HG03060 (cell line): ENCODE measurements around the gene MED12L.

Source experiments
- ATAC-seq: cut with Tn5 transposase; IDR thresholded peaks from one replicate; pipeline ENCODE4 v1.9.1; 2021; ENCODE audit warnings: low read depth, moderate number of reproducible peaks; ENCODE audit not compliant: unreplicated experiment

The MED12L gene

DNA sequence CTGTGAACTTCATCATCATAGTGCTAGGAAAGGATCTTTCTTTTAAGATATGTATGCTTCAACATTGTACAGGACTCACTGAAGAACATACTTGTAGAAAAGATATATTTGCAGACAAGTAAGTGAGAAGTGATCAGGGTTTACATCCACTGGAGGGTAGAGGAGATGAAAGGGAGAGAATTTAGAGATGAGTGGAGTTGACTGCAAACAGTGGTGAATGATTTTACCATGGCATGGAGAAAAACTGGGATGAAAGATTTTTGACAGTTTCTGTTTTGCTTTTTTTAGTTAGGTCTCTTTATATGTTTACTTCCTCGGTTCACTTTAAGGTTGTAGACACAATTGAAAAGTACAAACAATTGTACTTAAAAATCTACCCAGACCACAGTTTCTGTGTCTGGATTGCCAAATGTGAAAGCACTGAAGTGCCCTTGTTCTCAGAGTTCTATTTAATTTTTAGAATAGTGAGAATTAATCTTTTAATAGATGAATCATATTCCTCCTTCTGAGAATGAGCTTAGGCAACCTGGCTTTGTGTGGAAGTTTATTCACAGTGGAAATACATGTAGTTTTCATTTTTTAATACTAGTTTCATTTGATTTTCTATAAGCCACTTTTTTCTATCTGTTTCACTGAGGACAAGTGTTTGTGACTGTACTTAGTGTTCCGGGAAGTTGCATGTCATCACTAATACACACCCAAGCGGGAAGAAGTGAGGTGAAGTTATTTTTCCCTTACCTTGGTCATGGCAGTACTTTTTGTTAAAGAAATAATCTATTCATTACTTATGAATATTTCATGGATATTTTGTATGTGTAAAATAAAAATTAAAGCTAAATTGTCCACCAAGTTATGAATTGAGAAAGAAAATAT is 119.3 kb downstream of the MED12L start:
- no peak for ATAC-seq

DNA sequence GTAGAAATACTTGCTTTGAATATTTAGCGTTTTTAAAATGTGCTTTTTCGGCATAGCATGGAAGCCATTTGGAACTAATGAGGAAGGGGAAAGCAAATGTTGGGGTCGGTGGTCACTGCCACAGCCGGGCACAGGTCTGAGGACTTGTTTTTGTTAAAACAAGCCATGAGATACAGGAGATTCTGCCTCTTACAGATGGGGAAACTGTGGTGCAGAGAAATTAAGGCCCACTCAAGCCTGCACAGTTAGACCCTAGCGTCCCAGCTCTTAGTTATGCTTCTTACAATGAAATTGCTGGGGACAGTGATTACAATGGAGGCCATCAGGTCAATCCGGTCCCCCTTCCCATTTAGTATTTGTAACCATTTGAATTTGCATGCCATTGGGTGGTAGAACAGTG is 120.0 kb downstream of the MED12L start:
- no peak for ATAC-seq

DNA sequence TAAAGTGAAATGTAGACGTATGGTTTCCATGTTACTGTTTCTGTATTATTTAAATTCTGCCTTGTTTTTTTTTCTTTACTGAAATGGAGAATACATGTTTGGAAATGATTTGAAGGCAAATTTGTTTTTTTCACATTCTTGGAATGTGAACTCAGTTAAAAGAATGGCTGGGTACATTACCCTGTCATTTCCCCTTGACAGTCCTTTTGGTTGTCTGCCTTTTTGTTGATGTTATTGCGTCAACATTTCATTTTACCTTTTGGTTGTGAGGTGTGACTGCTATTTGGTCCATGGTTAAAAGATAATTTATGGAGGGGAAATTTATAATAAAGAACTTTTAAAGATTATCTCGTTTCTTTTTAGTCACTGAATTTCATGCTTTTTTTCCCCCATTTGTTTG is 120.7 kb downstream of the MED12L start:
- ATAC-seq, result no peak

DNA sequence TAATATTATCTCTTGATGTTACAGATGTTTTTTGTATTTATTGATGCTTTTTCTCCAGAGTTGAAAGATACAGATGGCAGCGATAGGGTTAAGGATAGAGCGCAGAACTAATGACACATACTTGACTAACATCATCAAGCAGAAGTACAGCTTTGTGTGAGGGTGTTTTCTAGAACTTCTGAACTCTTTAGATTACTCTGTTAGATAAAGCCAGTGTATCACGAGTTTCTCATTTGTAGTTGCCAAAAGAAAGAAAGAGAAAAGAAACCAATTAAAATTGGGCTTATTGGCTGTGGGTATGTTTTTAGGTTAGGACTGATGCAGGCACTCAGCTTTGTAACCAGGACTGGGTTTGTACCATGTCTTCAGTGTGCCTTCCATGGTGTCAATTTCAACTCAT is 124.2 kb downstream of the MED12L start:
- no peak for ATAC-seq

DNA sequence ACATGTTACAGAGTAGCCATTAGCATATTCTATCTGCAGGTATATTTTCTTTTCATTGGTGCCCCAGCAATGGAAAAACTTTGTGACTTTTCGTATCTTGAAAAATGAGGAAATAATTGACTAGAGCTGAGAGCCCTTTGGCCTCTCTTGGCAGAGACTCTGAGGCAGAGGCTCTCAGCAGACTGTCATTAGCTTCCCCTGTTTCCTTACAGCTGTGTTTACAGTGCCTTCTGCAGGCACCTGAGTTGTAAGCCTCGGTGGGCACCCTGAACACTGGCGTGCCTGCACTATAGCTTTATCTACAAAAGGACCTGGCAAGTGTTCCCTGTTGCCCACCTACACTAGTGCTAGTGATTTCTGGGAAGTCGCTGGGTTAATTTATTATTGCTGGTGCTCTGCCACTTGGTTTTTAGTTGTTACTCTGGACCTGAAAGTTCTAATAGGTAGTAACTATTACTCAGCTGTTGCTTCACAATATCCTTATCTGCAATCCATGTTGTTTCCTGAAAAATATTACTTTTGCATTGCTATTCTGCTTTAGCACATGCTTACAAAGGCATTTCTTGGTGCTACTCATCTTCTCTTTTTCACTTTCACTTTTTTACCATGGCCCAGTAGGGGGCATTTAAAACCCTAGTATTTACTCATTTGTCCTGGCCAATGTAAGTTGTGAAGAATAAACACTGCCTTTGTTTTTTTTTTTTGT is 125.4 kb downstream of the MED12L start:
- peak; percentile 43 for ATAC-seq

GRCh38 chr3:151213151-151213550 is 127.7 kb downstream of the MED12L start:
- ATAC-seq, result no peak

DNA sequence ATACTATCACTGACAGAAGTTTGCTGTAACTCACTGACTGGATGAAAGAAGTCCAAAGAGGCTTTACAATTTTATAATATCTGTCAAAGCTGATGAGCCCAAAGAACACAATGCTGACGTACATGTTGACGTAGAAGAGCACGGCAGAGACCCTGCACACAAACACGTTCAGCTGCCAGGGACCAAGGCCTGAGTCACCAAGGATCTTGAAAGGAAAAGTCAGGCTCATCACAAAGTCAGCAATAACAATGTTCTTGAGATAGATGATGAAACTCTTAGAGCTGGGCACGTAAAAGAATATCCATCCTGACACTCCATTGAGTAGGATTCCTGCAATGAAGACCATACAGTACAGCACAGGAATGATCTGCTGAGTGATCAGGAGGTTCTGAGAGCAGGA is 128.4 kb downstream of the MED12L start:
- no peak for ATAC-seq

GRCh38 chr3:151214459-151214858 is 129.0 kb downstream of the MED12L start:
- no peak for ATAC-seq

GRCh38 chr3:151216641-151217607 is 131.5 kb downstream of the MED12L start:
- no peak for ATAC-seq

GRCh38 chr3:151218136-151218535 is 132.7 kb downstream of the MED12L start:
- no peak for ATAC-seq

DNA sequence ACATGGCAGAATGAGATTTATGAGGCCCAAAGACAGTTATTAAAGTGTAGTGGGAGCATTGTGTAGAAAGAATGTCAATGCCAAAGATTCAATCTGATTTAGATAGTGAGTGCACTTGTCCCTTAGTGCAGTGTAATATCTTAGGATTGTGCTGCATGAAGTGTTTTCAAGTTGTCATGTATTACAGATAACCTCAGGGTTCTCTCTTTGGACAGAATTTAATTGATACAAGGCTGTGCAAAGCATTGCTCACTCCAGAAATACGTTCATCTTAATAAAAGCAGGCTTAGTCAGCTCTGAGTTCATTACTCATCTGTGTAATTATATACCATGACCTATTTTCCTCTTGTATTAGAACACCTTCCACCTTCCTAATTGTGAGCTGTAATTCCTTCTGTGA is 133.6 kb downstream of the MED12L start:
- no peak for ATAC-seq

GRCh38 chr3:151224268-151224866 is 138.9 kb downstream of the MED12L start:
- ATAC-seq, result no peak

GRCh38 chr3:151225040-151225975 is 139.8 kb downstream of the MED12L start:
- ATAC-seq, result no peak

- no peak for ATAC-seq
Observed at GRCh38 chr3:151226088-151226563, 140.7 kb downstream of the MED12L start.

DNA sequence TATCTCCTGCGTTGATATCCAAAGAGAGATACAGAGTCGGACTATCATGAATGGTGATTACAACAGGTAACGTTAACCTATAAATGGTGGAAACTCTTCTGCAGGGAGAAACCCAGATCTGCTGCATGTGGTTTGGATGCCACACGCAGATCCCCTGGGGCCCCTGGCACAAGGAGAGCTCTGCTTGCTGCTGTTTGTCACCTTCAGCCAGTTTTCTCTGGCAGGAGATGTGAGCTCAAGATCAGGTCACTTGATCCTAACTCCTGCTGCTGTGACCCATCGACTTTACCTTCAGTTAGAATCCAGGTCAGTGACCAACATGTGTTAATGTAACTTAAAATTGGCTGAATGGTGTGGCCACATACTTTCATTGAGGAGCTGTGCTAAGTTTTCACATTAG is 141.4 kb downstream of the MED12L start:
- no peak for ATAC-seq

GRCh38 chr3:151227266-151227806 is 141.9 kb downstream of the MED12L start:
- peak; percentile 18 for ATAC-seq

- peak; percentile 64 for ATAC-seq
Observed at GRCh38 chr3:151227807-151228665, 142.6 kb downstream of the MED12L start.

- ATAC-seq, result no peak
Observed at GRCh38 chr3:151228666-151229040, 143.2 kb downstream of the MED12L start.
